LNCaP clone FGC (cell line): ENCODE measurements around the gene GLS.

ENCODE experiments used
- DNase-seq: peaks from one replicate; pipeline ENCODE4 v3.0.0-alpha.2; 2011; ENCODE audit warnings: low read depth
- H3K4me3 ChIP-seq: 2 replicates; pipeline ENCODE4 v1.5.1; 2011; ENCODE audit warnings: mild to moderate bottlenecking, low read depth, low read length, control low read depth
- CTCF ChIP-seq: IDR thresholded peaks from 2 replicates; pipeline ENCODE4 v1.5.1; 2012; ENCODE audit warnings: mild to moderate bottlenecking; ENCODE audit not compliant: control insufficient read depth, insufficient read depth; ENCODE audit errors: extremely low read depth

The GLS gene

GRCh38 chr2:190887089-190887488, 6.5 kb downstream of the GLS start:
- no peak for TF ChIP-seq CTCF
- no peak for DNase-seq
- H3K4me3 ChIP-seq = no peak overlapping the region

- no peak for DNase-seq
- H3K4me3 ChIP-seq = no peak overlapping the region
- no peak for TF ChIP-seq CTCF
Observed at GRCh38 chr2:190888449-190888848, 7.8 kb downstream of the GLS start.

GRCh38 chr2:190889175-190889943, 8.7 kb downstream of the GLS start:
- DNase-seq = no peak
- H3K4me3 ChIP-seq = no peak overlapping the region
- TF ChIP-seq CTCF = no peak

- TF ChIP-seq CTCF = no peak
- no peak for DNase-seq
- no peak overlapping the region for H3K4me3 ChIP-seq
Observed at GRCh38 chr2:190891372-190891771, 10.8 kb downstream of the GLS start.

- no peak overlapping the region for H3K4me3 ChIP-seq
- no peak for TF ChIP-seq CTCF
Observed at GRCh38 chr2:190891889-190892288, 11.3 kb downstream of the GLS start.

GRCh38 chr2:190893157-190893556, 12.5 kb downstream of the GLS start:
- TF ChIP-seq CTCF = no peak
- no peak for DNase-seq

More at GRCh38 chr2:190891889-190892288, 11.3 kb downstream of the GLS start:
- DNase-seq = no peak

GRCh38 chr2:190896477-190896876, 15.9 kb downstream of the GLS start:
- no peak overlapping the region for H3K4me3 ChIP-seq
- no peak for DNase-seq

More at GRCh38 chr2:190893157-190893556, 12.5 kb downstream of the GLS start:
- H3K4me3 ChIP-seq = no peak overlapping the region

More at GRCh38 chr2:190896477-190896876, 15.9 kb downstream of the GLS start:
- TF ChIP-seq CTCF = no peak
